ENCODE results near the gene NSMCE1.

NSMCE1 gene

DNA sequence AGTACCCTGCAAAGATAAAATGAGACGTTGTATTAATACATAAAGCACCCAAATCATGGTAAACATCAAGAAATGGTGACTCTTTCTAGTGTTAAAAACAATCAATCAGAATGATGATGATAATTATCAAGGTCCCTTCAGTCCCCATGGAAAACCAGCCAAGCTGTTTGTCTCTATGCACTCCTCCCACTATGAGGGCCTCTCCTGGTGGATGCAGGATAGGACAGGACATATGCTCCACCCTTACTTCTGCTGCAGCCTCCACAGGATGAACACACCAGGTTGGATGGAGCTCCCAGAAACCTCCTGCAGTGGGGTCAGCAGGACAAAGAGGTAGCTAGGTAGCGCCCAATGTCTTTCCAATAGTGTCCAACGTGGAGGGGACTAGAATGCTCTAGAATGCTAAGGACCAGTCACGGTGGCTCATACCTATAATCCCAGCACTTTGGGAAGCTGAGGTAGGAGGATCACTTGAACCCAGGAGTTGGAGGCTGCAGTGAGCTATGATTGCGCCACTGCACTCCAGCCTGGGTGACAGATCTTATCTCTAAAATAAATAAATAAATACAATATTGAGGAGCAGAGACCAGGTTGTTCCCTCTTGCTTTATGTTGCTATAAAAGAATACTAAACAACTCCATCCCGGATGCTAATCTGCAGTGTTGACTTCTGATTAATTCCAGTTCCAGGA is 75.1 kb downstream of the NSMCE1 start:
- H3K9me3 ChIP-seq (ENCODE audit: control insufficient read depth, low read length) = no peaks in the 10 kb centered on the region
- no peaks in the 10 kb centered on the region for H3K4me1 ChIP-seq
- no peak overlapping the region for H2AFZ ChIP-seq
- TF ChIP-seq, protein P1, sequence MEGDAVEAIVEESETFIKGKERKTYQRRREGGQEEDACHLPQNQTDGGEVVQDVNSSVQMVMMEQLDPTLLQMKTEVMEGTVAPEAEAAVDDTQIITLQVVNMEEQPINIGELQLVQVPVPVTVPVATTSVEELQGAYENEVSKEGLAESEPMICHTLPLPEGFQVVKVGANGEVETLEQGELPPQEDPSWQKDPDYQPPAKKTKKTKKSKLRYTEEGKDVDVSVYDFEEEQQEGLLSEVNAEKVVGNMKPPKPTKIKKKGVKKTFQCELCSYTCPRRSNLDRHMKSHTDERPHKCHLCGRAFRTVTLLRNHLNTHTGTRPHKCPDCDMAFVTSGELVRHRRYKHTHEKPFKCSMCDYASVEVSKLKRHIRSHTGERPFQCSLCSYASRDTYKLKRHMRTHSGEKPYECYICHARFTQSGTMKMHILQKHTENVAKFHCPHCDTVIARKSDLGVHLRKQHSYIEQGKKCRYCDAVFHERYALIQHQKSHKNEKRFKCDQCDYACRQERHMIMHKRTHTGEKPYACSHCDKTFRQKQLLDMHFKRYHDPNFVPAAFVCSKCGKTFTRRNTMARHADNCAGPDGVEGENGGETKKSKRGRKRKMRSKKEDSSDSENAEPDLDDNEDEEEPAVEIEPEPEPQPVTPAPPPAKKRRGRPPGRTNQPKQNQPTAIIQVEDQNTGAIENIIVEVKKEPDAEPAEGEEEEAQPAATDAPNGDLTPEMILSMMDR (IDR thresholded peaks at IDR 0.05) = no peak
- H3K9ac ChIP-seq = no peak overlapping the region
- H3K79me2 ChIP-seq = no peaks in the 10 kb centered on the region
- no peak overlapping the region for H3K4me2 ChIP-seq (ENCODE audit: low read length)
- H3K27ac ChIP-seq = no peak overlapping the region
- H3K4me3 ChIP-seq (ENCODE audit: low read depth, low read length) = no peak overlapping the region
- H3K27me3 ChIP-seq (ENCODE audit: control insufficient read depth, insufficient read depth, low read length) = no peaks in the 10 kb centered on the region
- no peaks in the 10 kb centered on the region for H3K36me3 ChIP-seq (ENCODE audit: control insufficient read depth, insufficient read depth, low read length)

DNA sequence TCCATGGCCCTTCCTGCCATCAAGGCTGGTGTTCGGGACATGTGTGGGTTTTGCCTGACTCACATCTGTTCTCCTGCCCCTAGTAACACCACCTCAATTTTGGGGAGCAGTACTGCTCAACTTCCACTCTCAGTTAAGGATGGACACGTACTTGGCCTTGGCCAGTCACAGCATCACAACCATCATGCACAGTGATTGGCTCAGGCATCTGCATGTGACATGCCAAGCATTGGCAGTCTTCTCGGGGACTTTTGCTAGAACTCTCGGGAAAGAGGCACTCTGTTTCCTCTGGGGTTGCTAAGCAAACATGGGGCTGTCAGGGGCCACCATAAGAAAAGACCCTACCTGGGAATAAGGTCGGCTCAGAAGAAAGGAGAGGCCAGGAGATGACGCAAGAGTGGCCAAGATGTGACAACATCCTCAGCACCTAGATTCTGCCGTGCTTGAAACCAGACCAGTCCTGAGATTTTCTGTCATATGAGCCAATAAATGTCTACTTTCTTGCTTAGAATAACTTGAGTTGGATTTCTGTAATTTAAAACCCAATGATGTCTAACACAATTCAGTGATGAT is 77.1 kb downstream of the NSMCE1 start:
- Histone ChIP-seq H3K9me3 (ENCODE audit: control insufficient read depth, low read length) (no peaks in the 10 kb centered on the region), H3K4me3 (ENCODE audit: low read depth, low read length) (no peak overlapping the region), H3K27me3 (ENCODE audit: control insufficient read depth, insufficient read depth, low read length) (no peaks in the 10 kb centered on the region), H3K4me2 (ENCODE audit: low read length) (no peak overlapping the region), H2AFZ (peak overlapping the region; percentile 50), H3K79me2 (no peaks in the 10 kb centered on the region), H3K4me1 (no peaks in the 10 kb centered on the region), H3K9ac (no peak overlapping the region), H3K36me3 (ENCODE audit: control insufficient read depth, insufficient read depth, low read length) (no peaks in the 10 kb centered on the region), H3K27ac (no peak overlapping the region)
- TF ChIP-seq, protein P1 (IDR thresholded peaks at IDR 0.05) = no peak

DNA sequence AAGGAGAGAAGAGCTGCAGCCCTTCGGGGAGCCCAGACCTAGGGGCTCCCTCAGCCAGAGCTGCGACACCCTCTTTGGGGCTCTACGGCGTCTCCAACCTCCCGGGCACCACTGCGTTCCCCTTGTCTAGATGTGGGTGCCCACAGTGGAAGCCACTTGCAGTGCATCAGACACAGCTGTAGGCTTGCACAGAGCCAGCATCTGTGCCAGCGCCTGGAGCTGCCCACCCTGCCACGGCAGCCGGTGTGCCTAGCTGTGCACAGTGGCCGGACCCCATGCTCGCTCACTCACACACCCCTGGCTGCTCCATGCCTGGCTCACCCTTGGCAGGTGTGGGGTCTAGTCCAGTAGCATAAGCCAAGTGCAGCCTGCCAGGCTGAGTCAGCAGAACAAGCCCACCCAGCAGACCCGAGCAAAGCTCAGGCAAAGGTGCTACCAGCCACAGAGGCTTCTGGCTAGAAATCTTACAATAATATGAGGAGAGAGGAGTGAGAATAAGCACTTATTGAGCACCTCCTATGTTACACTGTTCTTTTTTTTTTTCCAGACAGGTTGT is 78.2 kb downstream of the NSMCE1 start:
- H3K79me2 ChIP-seq = no peaks in the 10 kb centered on the region
- H3K4me3 ChIP-seq (ENCODE audit: low read depth, low read length) = no peak overlapping the region
- no peak overlapping the region for H3K4me2 ChIP-seq (ENCODE audit: low read length)
- no peaks in the 10 kb centered on the region for H3K9me3 ChIP-seq (ENCODE audit: control insufficient read depth, low read length)
- no peak overlapping the region for H3K27ac ChIP-seq
- no peaks in the 10 kb centered on the region for H3K27me3 ChIP-seq (ENCODE audit: control insufficient read depth, insufficient read depth, low read length)
- H3K36me3 ChIP-seq (ENCODE audit: control insufficient read depth, insufficient read depth, low read length) = no peaks in the 10 kb centered on the region
- TF ChIP-seq, protein P1 (IDR thresholded peaks at IDR 0.05) = no peak
- no peak overlapping the region for H2AFZ ChIP-seq
- H3K4me1 ChIP-seq = no peaks in the 10 kb centered on the region
- H3K9ac ChIP-seq = no peak overlapping the region

DNA sequence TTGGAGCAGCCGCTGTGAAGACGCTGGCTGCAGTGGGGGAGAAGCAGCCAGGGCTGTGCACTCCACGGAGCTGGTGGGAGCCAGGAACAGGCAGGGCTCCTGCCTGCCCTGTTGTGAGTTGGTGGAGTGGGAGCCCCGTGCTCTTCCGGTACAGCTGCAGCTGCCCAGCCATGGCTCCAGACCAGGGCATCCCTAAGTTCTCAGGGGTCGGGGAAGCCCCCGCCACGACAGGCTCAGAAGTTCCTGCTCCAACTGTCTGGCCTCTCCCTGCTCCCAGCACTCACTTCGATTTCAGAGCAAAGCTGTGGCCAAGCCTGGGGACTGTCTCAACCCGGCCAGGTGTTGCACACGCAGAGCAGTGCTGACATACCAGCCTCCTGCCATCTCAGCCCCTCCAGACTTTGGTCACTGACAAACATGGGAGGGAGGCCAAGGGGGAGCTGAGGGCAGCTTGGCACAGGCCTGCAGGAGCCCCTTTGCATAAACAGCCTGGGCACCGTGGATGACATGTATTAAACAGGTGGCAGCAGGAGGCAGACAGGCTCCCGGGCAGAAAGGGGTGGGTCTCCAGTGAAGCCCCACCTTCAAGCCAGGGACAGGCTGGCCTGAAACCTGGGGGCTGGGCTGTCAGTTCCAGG is 79.1 kb downstream of the NSMCE1 start:
- no peak overlapping the region for H3K27ac ChIP-seq

More for the DNA sequence above, 79.1 kb downstream of the NSMCE1 start:
- Histone ChIP-seq H2AFZ (no peak overlapping the region), H3K4me1 (no peaks in the 10 kb centered on the region), H3K27me3 (ENCODE audit: control insufficient read depth, insufficient read depth, low read length) (no peaks in the 10 kb centered on the region), H3K9ac (no peak overlapping the region), H3K36me3 (ENCODE audit: control insufficient read depth, insufficient read depth, low read length) (no peaks in the 10 kb centered on the region), H3K4me3 (ENCODE audit: low read depth, low read length) (no peak overlapping the region), H3K4me2 (ENCODE audit: low read length) (no peak overlapping the region), H3K79me2 (no peaks in the 10 kb centered on the region), H3K9me3 (ENCODE audit: control insufficient read depth, low read length) (no peaks in the 10 kb centered on the region)
- TF ChIP-seq, protein P1 (IDR thresholded peaks at IDR 0.05) = no peak

Measured in parathyroid adenoma (tissue), 2 donors.